ENCODE results near the gene FCHO2.

DNA sequence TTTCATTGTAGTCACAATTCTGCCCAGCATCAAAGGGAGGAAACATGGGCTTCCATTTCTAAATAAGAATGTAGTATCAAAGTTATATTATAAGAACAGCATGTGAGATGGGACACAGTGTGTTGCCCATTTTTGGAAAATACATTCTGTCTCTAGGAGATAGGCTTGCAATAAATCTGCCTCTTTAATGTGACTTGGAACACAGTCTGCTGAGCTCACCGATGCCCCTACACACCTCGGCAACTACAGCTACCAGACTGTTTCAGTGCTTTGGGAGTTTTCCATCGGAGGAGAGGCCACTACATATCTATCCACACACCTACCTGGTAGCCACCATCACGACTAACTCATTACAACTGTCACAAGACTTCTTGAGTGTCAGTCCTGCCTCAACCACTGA is 18.9 kb upstream of the FCHO2 start:
- TF ChIP-seq EZH2 (IDR thresholded peaks at IDR 0.05) (no peak), CTCF (IDR thresholded peaks at IDR 0.05) (no peak), EZH2phosphoT487 (IDR thresholded peaks at IDR 0.05) (no peak)

Measured in neural progenitor cell (in vitro differentiated cells).